GM23338 (cell line): ENCODE results near the gene MCUB. TPM values are rescaled to one million over a fixed set of nuclear protein-coding genes. Genes with fewer than 3 reads are reported as not detected.

ENCODE experiments used
- ATAC-seq: fragments of 200-7000 bp; cut with Tn5 transposase; 3 replicates; pipeline ENCODE4 v1.9.1; 2020
- DNase-seq: peaks from one replicate; pipeline ENCODE4 v3.0.0-alpha.2; 2015; ENCODE audit warnings: low spot score
- H2AFZ ChIP-seq: fragments of 200-600 bp; sonication (generic); 2 replicates; pipeline ENCODE4 v1.8.0; 2016; ENCODE audit warnings: antibody characterized with exemption, mild to moderate bottlenecking, moderate library complexity
- H3F3A ChIP-seq: fragments of 200-600 bp; sonication (generic); replicated peaks from 2 replicates; pipeline ENCODE4 v1.8.0; 2017; ENCODE audit warnings: antibody characterized with exemption, mixed run types, low read depth
- H3K27ac ChIP-seq: fragments of 200-600 bp; sonication (generic); 2 replicates; pipeline ENCODE4 v1.6.1; 2016; ENCODE audit warnings: low read depth
- H3K27me3 ChIP-seq: fragments of 200-600 bp; sonication (generic); 2 replicates; pipeline ENCODE4 v1.8.0; 2016; ENCODE audit warnings: mild to moderate bottlenecking, mixed run types, moderate library complexity; ENCODE audit not compliant: insufficient read depth
- H3K36me3 ChIP-seq: fragments of 200-600 bp; sonication (generic); 2 replicates; pipeline ENCODE4 v1.8.0; 2016; ENCODE audit warnings: mild to moderate bottlenecking; ENCODE audit not compliant: insufficient read depth
- H3K4me1 ChIP-seq: fragments of 200-600 bp; sonication (generic); 2 replicates; pipeline ENCODE4 v1.8.0; 2016; ENCODE audit warnings: mild to moderate bottlenecking, moderate library complexity; ENCODE audit not compliant: insufficient read depth
- H3K4me2 ChIP-seq: fragments of 200-600 bp; sonication (generic); 2 replicates; pipeline ENCODE4 v1.7.1; 2017; ENCODE audit warnings: mixed run types
- H3K4me3 ChIP-seq: fragments of 200-600 bp; sonication (generic); 2 replicates; pipeline ENCODE4 v1.6.1; 2016; ENCODE audit warnings: mixed run types
- H3K79me2 ChIP-seq: fragments of 200-600 bp; sonication (generic); replicated peaks from 2 replicates; pipeline ENCODE4 v1.8.0; 2017; ENCODE audit warnings: mild to moderate bottlenecking; ENCODE audit not compliant: insufficient read depth
- H3K9me2 ChIP-seq: fragments of 200-600 bp; sonication (generic); 2 replicates; pipeline ENCODE4 v1.8.0; 2017; ENCODE audit not compliant: insufficient read depth
- H4K20me1 ChIP-seq: fragments of 200-600 bp; sonication (generic); replicated peaks from 2 replicates; pipeline ENCODE4 v1.8.0; 2017; ENCODE audit warnings: mild to moderate bottlenecking; ENCODE audit not compliant: insufficient read depth
- H3K27ac Mint-ChIP-seq: 2 replicates; pipeline ENCODE4 v1.8.0; 2020; ENCODE audit warnings: inconsistent platforms, mild to moderate bottlenecking, moderate library complexity, mixed read lengths
- H3K27me3 Mint-ChIP-seq: 3 replicates; pipeline ENCODE4 v1.8.0; 2022; ENCODE audit warnings: low read depth, mild to moderate bottlenecking, moderate library complexity, mixed read lengths, inconsistent platforms; ENCODE audit not compliant: insufficient read depth, poor library complexity
- H3K36me3 Mint-ChIP-seq: 3 replicates; pipeline ENCODE4 v1.8.0; 2021; ENCODE audit warnings: low read depth, mild to moderate bottlenecking, inconsistent platforms, moderate library complexity, mixed read lengths
- H3K4me1 Mint-ChIP-seq: 3 replicates; pipeline ENCODE4 v1.8.0; 2020; ENCODE audit warnings: mild to moderate bottlenecking, inconsistent platforms, mixed read lengths
- H3K4me3 Mint-ChIP-seq: 3 replicates; pipeline ENCODE4 v1.8.0; 2021; ENCODE audit warnings: moderate library complexity, mild to moderate bottlenecking, inconsistent platforms, mixed read lengths
- H3K9me3 Mint-ChIP-seq: 3 replicates; pipeline ENCODE4 v1.8.0; 2020; ENCODE audit warnings: moderate library complexity, mild to moderate bottlenecking, inconsistent platforms, mixed read lengths
- CREB1 ChIP-seq: fragments of 250-450 bp; sonication (Bioruptor Pico); IDR thresholded peaks from 2 replicates; pipeline ENCODE4 v1.5.0; 2020; ENCODE audit warnings: low read depth, mild to moderate bottlenecking, moderate library complexity
- ETS1 ChIP-seq: IDR thresholded peaks from 2 replicates; pipeline ENCODE4 v1.6.1; 2016; ENCODE audit warnings: antibody characterized with exemption
- EZH2 ChIP-seq: fragments of 200-600 bp; sonication (generic); IDR thresholded peaks from one replicate; pipeline ENCODE4 v1.8.0; 2017; ENCODE audit warnings: antibody characterized with exemption, mild to moderate bottlenecking, low read depth; ENCODE audit not compliant: unreplicated experiment
- EZH2phosphoT487 ChIP-seq: fragments of 200-600 bp; sonication (generic); IDR thresholded peaks from one replicate; pipeline ENCODE4 v1.8.1; 2018; ENCODE audit warnings: antibody characterized with exemption; ENCODE audit not compliant: unreplicated experiment
- JUNB ChIP-seq: IDR thresholded peaks from one replicate; pipeline ENCODE4 v1.6.1; 2016; ENCODE audit warnings: antibody characterized with exemption; ENCODE audit not compliant: unreplicated experiment
- NANOG ChIP-seq: IDR thresholded peaks from 2 replicates; pipeline ENCODE4 v1.6.1; 2016; ENCODE audit warnings: antibody characterized with exemption, borderline replicate concordance
- POLR2AphosphoS5 ChIP-seq: IDR thresholded peaks from 2 replicates; pipeline ENCODE4 v1.6.1; 2016; ENCODE audit warnings: antibody characterized with exemption, low read depth
- STAT1 ChIP-seq: IDR thresholded peaks from one replicate; pipeline ENCODE4 v1.6.1; 2016; ENCODE audit warnings: antibody characterized with exemption; ENCODE audit not compliant: unreplicated experiment
- ZNF114 ChIP-seq: fragments of 250-450 bp; sonication (Bioruptor Pico); IDR thresholded peaks from 2 replicates; pipeline ENCODE4 v1.5.0; 2020; ENCODE audit warnings: mild to moderate bottlenecking, moderate library complexity
- ZNF331 ChIP-seq: fragments of 250-450 bp; sonication (Bioruptor Pico); IDR thresholded peaks from 2 replicates; pipeline ENCODE4 v1.5.0; 2020; ENCODE audit warnings: low read depth, mild to moderate bottlenecking, moderate library complexity
- ZNF462 ChIP-seq: fragments of 250-450 bp; sonication (Bioruptor Pico); IDR thresholded peaks from 2 replicates; pipeline ENCODE4 v1.5.0; 2020; ENCODE audit warnings: mild to moderate bottlenecking, moderate library complexity
- polyA plus RNA-seq: library from polyadenylated mRNA; unstranded; fragments of >200 nt; fragmentation: Nextera tagmentation; extraction: Ambion mirVana; gene quantifications from 2 replicates; pipeline ENCODE4 v1.2.1, GENCODE V29; 2016
- total RNA-seq: library from RNA; depleted of rRNA; stranded (reverse); fragments of >200 nt; shearing (Covaris generic); gene quantifications from 2 replicates; pipeline ENCODE4 v1.2.3, GENCODE V29; 2014
- TF ChIP-seq, protein P1 (sequence below), 2 experiments: fragments of 200-600 bp in 1 of 2; sonication (generic) in 1 of 2; conservative IDR thresholded peaks; 2 replicates each; pipeline versions ENCODE4 v1.5.1 to v1.6.1; 2016 to 2017; ENCODE audit warnings: antibody characterized with exemption in 2 of 2, low read depth in 2 of 2, mild to moderate bottlenecking in 2 of 2, moderate library complexity in 1 of 2

MCUB gene
- total and polyA plus RNA-seq, 2 experiments from 2014 or later, result 21.7 to 97.9 TPM

DNA sequence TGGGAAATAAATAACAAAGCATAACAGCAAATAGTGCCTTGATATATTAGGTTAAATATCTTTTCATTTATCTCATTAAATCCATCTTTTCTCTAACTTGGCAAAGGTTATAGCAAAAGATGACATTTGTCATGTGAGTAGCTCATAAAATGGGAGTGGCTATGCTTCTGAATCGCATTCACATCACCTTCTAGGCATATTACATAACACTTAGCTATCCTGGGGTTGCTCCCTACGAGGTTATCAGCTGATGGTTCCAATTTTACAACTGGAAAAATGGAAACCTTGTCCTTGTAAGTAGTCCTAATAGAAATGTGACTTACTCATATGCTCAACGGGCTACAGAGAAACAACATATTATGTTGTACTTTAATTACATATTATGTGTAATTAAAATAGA lies 153.5 kb downstream of the MCUB start (continued):
- no peak for TF ChIP-seq ZNF462 (CRISPR knock-in tag)
- no peak for TF ChIP-seq ETS1
- no peak for TF ChIP-seq ZNF114
- TF ChIP-seq JUNB, result no peak
- no peak for TF ChIP-seq CREB1
- no peak for TF ChIP-seq POLR2AphosphoS5
- TF ChIP-seq ZNF331, result no peak
- no peak for TF ChIP-seq EZH2phosphoT487
- TF ChIP-seq EZH2, result no peak
- no peak for TF ChIP-seq STAT1

DNA sequence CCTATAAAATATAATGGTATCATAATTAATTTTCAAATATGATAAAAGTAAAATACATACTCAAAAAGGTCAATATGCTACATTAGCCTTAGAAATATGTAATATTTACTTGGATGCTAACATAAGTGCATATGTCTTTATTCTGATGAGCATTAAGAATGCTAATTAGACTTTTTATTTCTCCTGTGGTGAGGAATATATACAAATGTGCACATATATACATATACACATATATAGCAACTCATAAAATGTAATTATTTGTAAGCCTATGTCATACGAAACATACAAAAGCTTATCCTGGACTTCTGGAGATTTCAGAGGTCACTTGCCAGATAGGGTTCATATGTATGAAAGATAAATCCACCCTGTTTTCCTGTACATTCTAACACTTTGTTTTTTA lies 158.7 kb downstream of the MCUB start:
- Histone ChIP-seq H3K27ac (no peak overlapping the region), H3K4me3 (no peak overlapping the region), H3K36me3 (peaks cover 18% of the 10 kb centered on the region), H3F3A (no peaks in the 10 kb centered on the region), H2AFZ (no peak overlapping the region), H3K79me2 (peaks cover 59% of the 10 kb centered on the region), H3K9me2 (no peaks in the 10 kb centered on the region), H3K4me1 (no peaks in the 10 kb centered on the region), H3K27me3 (no peaks in the 10 kb centered on the region), H4K20me1 (peaks cover 7% of the 10 kb centered on the region; the same call in 1 of the 2 replicates), H3K4me2 (no peak overlapping the region)
- Mint-ChIP-seq H3K4me3 (no peak overlapping the region), H3K27ac (no peak overlapping the region), H3K9me3 (no peaks in the 10 kb centered on the region), H3K27me3 (no peaks in the 10 kb centered on the region), H3K4me1 (no peaks in the 10 kb centered on the region; the same call in 2 of the 3 replicates), H3K36me3 (peaks cover 27% of the 10 kb centered on the region)
- ATAC-seq, result no peak
- no peak for DNase-seq
- TF ChIP-seq NANOG (no peak), EZH2 (no peak), ZNF331 (no peak), CREB1 (no peak)
- TF ChIP-seq, protein P1, sequence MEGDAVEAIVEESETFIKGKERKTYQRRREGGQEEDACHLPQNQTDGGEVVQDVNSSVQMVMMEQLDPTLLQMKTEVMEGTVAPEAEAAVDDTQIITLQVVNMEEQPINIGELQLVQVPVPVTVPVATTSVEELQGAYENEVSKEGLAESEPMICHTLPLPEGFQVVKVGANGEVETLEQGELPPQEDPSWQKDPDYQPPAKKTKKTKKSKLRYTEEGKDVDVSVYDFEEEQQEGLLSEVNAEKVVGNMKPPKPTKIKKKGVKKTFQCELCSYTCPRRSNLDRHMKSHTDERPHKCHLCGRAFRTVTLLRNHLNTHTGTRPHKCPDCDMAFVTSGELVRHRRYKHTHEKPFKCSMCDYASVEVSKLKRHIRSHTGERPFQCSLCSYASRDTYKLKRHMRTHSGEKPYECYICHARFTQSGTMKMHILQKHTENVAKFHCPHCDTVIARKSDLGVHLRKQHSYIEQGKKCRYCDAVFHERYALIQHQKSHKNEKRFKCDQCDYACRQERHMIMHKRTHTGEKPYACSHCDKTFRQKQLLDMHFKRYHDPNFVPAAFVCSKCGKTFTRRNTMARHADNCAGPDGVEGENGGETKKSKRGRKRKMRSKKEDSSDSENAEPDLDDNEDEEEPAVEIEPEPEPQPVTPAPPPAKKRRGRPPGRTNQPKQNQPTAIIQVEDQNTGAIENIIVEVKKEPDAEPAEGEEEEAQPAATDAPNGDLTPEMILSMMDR (conservative IDR thresholded peaks at IDR 0.05; ENCODE audit: low read depth in 2 of 2), result no peak
